Stimulated activated effector memory CD8-positive, alpha-beta T cell treated with anti-CD3 and anti-CD28 coated beads, Interleukin-12 subunit alpha, Interleukin-12 subunit beta, amount 100 ng/mL, for 72 hours (primary cell): ENCODE measurements around the gene NPC1.
"Not testable (repeated sequence)": the region's sequence is repeated elsewhere in the genome, so short reads cannot be mapped to it uniquely, and the experiment has no call there.

Experiments
- ATAC-seq: fragments of 150-1000 bp; cut with Tn5 transposase; 2 replicates; pipeline ENCODE4 v1.10.0; 2021
- DNase-seq, 2 donors: peaks; one replicate each; pipeline ENCODE4 v3.0.0; 2021 to 2022; ENCODE audit warnings: low spot score in 2 of 2
- H3K27ac Mint-ChIP-seq: one replicate; pipeline ENCODE4 v1.8.0; 2022; ENCODE audit warnings: mild to moderate bottlenecking, mixed read lengths
- H3K36me3 Mint-ChIP-seq: one replicate; pipeline ENCODE4 v1.8.0; 2022; ENCODE audit warnings: mild to moderate bottlenecking, mixed read lengths
- H3K4me1 Mint-ChIP-seq: one replicate; pipeline ENCODE4 v1.8.0; 2022; ENCODE audit warnings: mixed read lengths
- H3K4me3 Mint-ChIP-seq: one replicate; pipeline ENCODE4 v1.8.0; 2022; ENCODE audit warnings: mild to moderate bottlenecking, mixed read lengths
- H3K9me3 Mint-ChIP-seq: one replicate; pipeline ENCODE4 v1.8.0; 2022; ENCODE audit warnings: mixed read lengths

The NPC1 gene

GRCh38 chr18:23617412-23618014 lies 31.2 kb upstream of the NPC1 start:
- no peak for ATAC-seq
- Mint-ChIP-seq H3K36me3 (no peaks in the 10 kb centered on the region), H3K4me3 (no peak overlapping the region), H3K9me3 (no peaks in the 10 kb centered on the region), H3K4me1 (peaks cover 18% of the 10 kb centered on the region), H3K27ac (no peak overlapping the region)
- DNase-seq, result no peak

- no peak overlapping the region for H3K27ac Mint-ChIP-seq
- H3K4me1 Mint-ChIP-seq, result peaks cover 12% of the 10 kb centered on the region
- no peaks in the 10 kb centered on the region for H3K9me3 Mint-ChIP-seq
- H3K4me3 Mint-ChIP-seq, result no peak overlapping the region
- DNase-seq, result no peak
- H3K36me3 Mint-ChIP-seq, result no peaks in the 10 kb centered on the region
- no peak for ATAC-seq
These were observed 30.0 kb upstream of the NPC1 start for GRCh38 chr18:23616258-23616657.

- H3K9me3 Mint-ChIP-seq, result no peaks in the 10 kb centered on the region
- H3K27ac Mint-ChIP-seq, result no peak overlapping the region
- ATAC-seq (no peak), DNase-seq (no peak)
- H3K4me1 Mint-ChIP-seq, result peaks cover 12% of the 10 kb centered on the region
- H3K36me3 Mint-ChIP-seq, result no peaks in the 10 kb centered on the region
- H3K4me3 Mint-ChIP-seq, result no peak overlapping the region
These were observed 28.6 kb upstream of the NPC1 start for GRCh38 chr18:23614891-23615290.

- H3K4me1 Mint-ChIP-seq, result peaks cover 9% of the 10 kb centered on the region
- no peak overlapping the region for H3K4me3 Mint-ChIP-seq
- no peak overlapping the region for H3K27ac Mint-ChIP-seq
- no peaks in the 10 kb centered on the region for H3K36me3 Mint-ChIP-seq
- no peak for ATAC-seq
- H3K9me3 Mint-ChIP-seq, result no peaks in the 10 kb centered on the region
- DNase-seq, result no peak
These were observed 28.1 kb upstream of the NPC1 start for GRCh38 chr18:23614413-23614812.

GRCh38 chr18:23613091-23613475 lies 26.8 kb upstream of the NPC1 start:
- not testable (repeated sequence) for DNase-seq, H3K36me3 Mint-ChIP-seq, H3K4me1 Mint-ChIP-seq, ATAC-seq, H3K27ac Mint-ChIP-seq, H3K9me3 Mint-ChIP-seq, H3K4me3 Mint-ChIP-seq

GRCh38 chr18:23612434-23613090 lies 26.3 kb upstream of the NPC1 start:
- Mint-ChIP-seq H3K9me3 (no peaks in the 10 kb centered on the region), H3K4me3 (no peak overlapping the region), H3K27ac (no peak overlapping the region), H3K4me1 (no peaks in the 10 kb centered on the region), H3K36me3 (no peaks in the 10 kb centered on the region)
- no peak for DNase-seq
- no peak for ATAC-seq

GRCh38 chr18:23609390-23610023 lies 23.2 kb upstream of the NPC1 start:
- no peaks in the 10 kb centered on the region for H3K9me3 Mint-ChIP-seq
- H3K4me1 Mint-ChIP-seq, result no peaks in the 10 kb centered on the region
- ATAC-seq (no peak), DNase-seq (no peak)
- no peak overlapping the region for H3K27ac Mint-ChIP-seq
- H3K4me3 Mint-ChIP-seq, result no peak overlapping the region
- no peaks in the 10 kb centered on the region for H3K36me3 Mint-ChIP-seq

- Mint-ChIP-seq H3K27ac (no peak overlapping the region), H3K4me3 (no peak overlapping the region), H3K36me3 (no peaks in the 10 kb centered on the region), H3K9me3 (no peaks in the 10 kb centered on the region), H3K4me1 (no peaks in the 10 kb centered on the region)
- DNase-seq, result no peak
- ATAC-seq, result no peak
These were observed 21.9 kb upstream of the NPC1 start for GRCh38 chr18:23608211-23608610.

- no peak for ATAC-seq
- H3K9me3 Mint-ChIP-seq, result no peaks in the 10 kb centered on the region
- no peaks in the 10 kb centered on the region for H3K4me1 Mint-ChIP-seq
- no peak for DNase-seq
- H3K36me3 Mint-ChIP-seq, result no peaks in the 10 kb centered on the region
- no peak overlapping the region for H3K4me3 Mint-ChIP-seq
- H3K27ac Mint-ChIP-seq, result no peak overlapping the region
These were observed 19.6 kb upstream of the NPC1 start for GRCh38 chr18:23605941-23606340.

- H3K4me1 Mint-ChIP-seq, result no peaks in the 10 kb centered on the region
These were observed 13.5 kb upstream of the NPC1 start for GRCh38 chr18:23599809-23600208.

GRCh38 chr18:23596183-23596582 lies 9.9 kb upstream of the NPC1 start:
- ATAC-seq (no peak), DNase-seq (no peak)
- H3K36me3 Mint-ChIP-seq, result no peaks in the 10 kb centered on the region
- no peaks in the 10 kb centered on the region for H3K9me3 Mint-ChIP-seq
- H3K27ac Mint-ChIP-seq, result no peak overlapping the region
- H3K4me3 Mint-ChIP-seq, result no peak overlapping the region
- peaks cover 13% of the 10 kb centered on the region for H3K4me1 Mint-ChIP-seq

More at GRCh38 chr18:23599809-23600208, 13.5 kb upstream of the NPC1 start:
- Mint-ChIP-seq H3K9me3 (no peaks in the 10 kb centered on the region), H3K4me3 (no peak overlapping the region), H3K27ac (no peak overlapping the region), H3K36me3 (no peaks in the 10 kb centered on the region)
- ATAC-seq, result no peak
- no peak for DNase-seq

GRCh38 chr18:23595591-23595990 lies 9.3 kb upstream of the NPC1 start:
- Mint-ChIP-seq H3K36me3 (no peaks in the 10 kb centered on the region), H3K9me3 (no peaks in the 10 kb centered on the region), H3K4me3 (no peak overlapping the region), H3K27ac (no peak overlapping the region), H3K4me1 (peaks cover 13% of the 10 kb centered on the region)
- ATAC-seq, result no peak
- DNase-seq, result no peak

- H3K27ac Mint-ChIP-seq, result peak overlapping the region; percentile 45
- peak; percentile 90 for ATAC-seq
- H3K36me3 Mint-ChIP-seq, result no peaks in the 10 kb centered on the region
- no peaks in the 10 kb centered on the region for H3K9me3 Mint-ChIP-seq
- no peak for DNase-seq
- peaks cover 13% of the 10 kb centered on the region for H3K4me1 Mint-ChIP-seq
- H3K4me3 Mint-ChIP-seq, result peak overlapping the region; percentile 21
These were observed 7.4 kb upstream of the NPC1 start for GRCh38 chr18:23593720-23594119.

GRCh38 chr18:23592911-23593310 lies 6.6 kb upstream of the NPC1 start:
- H3K9me3 Mint-ChIP-seq, result no peaks in the 10 kb centered on the region
- ATAC-seq (no peak), DNase-seq (no peak)
- H3K4me3 Mint-ChIP-seq, result no peak overlapping the region
- peak overlapping the region; percentile 45 for H3K27ac Mint-ChIP-seq
- H3K4me1 Mint-ChIP-seq, result peaks cover 13% of the 10 kb centered on the region
- H3K36me3 Mint-ChIP-seq, result no peaks in the 10 kb centered on the region

- Mint-ChIP-seq H3K4me3 (no peak overlapping the region), H3K36me3 (peaks cover 14% of the 10 kb centered on the region), H3K27ac (no peak overlapping the region), H3K9me3 (no peaks in the 10 kb centered on the region), H3K4me1 (peaks cover 18% of the 10 kb centered on the region)
- no peak for ATAC-seq
- DNase-seq, result no peak
These were observed 4.7 kb upstream of the NPC1 start for GRCh38 chr18:23591011-23591410.
